NT2/D1 (cell line): ENCODE data around the gene HS1BP3.

Source experiments
- SUZ12 ChIP-seq: IDR thresholded peaks from 2 replicates; pipeline ENCODE4 v1.6.1; 2011; ENCODE audit not compliant: insufficient read length, insufficient read depth; ENCODE audit errors: extremely low read depth
- YY1 ChIP-seq: IDR thresholded peaks from 2 replicates; pipeline ENCODE4 v1.6.1; 2011; ENCODE audit not compliant: insufficient read length, insufficient read depth

DNA sequence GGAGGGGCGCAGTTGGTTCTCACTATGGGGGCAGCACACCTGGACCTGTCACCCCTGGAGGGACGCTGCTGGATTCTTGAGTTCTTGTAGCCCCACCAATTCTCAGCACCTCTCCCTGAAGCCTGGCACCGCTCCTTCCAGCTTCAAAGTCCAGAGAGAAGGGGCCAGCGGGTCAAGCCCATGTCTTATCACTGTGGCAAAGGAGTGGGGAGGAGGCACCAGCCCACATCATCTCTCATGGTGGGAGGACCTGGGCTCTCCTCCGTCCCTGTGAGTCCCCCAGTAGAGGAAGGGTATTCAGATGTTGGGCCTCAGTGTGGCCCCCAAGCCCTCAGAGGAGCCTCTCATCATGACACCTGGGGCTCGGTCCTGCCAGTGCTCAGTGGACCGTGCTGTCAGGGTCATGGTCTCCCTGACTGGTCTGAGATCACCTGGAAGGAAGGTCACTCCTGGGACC is 67.4 kb downstream of the HS1BP3 start:
- no peak for TF ChIP-seq YY1
- no peak for TF ChIP-seq SUZ12
